Heart right ventricle (tissue), 16 donors: ENCODE measurements around the gene CEMP1. TPM values are rescaled to one million over a fixed set of nuclear protein-coding genes. Genes with fewer than 3 reads are reported as not detected.

Source experiments
- ATAC-seq, 8 donors: fragments of 200-7000 bp; cut with Tn5 transposase; one replicate each; pipeline ENCODE4 v1.9.1; 2020; ENCODE audit warnings: mild to moderate bottlenecking in 8 of 8, moderate library complexity in 8 of 8, moderate number of reproducible peaks in 1 of 8
- DNase-seq, 2 donors: peaks; one replicate each; pipeline ENCODE4 v3.0.0-alpha.2; 2020
- H3K27ac ChIP-seq, 10 donors: fragments of 200-600 bp; sonication (generic) in 2 of 10; one replicate each; pipeline versions ENCODE4 v1.5.0 to v1.8.0; 2020 to 2022; ENCODE audit warnings: mild to moderate bottlenecking in 3 of 10
- H3K27me3 ChIP-seq, 7 donors: fragments of 200-600 bp; one replicate each; pipeline ENCODE4 v1.8.0; 2021 to 2022; ENCODE audit warnings: mild to moderate bottlenecking in 2 of 7
- H3K36me3 ChIP-seq, 9 donors: fragments of 200-600 bp; sonication (generic) in 1 of 9; one replicate each; pipeline versions ENCODE4 v1.5.0 to v1.8.0; 2020 to 2022; ENCODE audit warnings: mild to moderate bottlenecking in 2 of 9
- H3K4me1 ChIP-seq, 9 donors: fragments of 200-600 bp; sonication (generic) in 1 of 9; one replicate each; pipeline versions ENCODE4 v1.5.0 to v1.8.0; 2020 to 2022; ENCODE audit warnings: mild to moderate bottlenecking in 4 of 9
- H3K4me3 ChIP-seq, 10 donors: fragments of 200-600 bp; sonication (generic) in 2 of 10; one replicate each; pipeline versions ENCODE4 v1.5.0 to v1.8.0; 2020 to 2022; ENCODE audit warnings: mild to moderate bottlenecking in 7 of 10, moderate library complexity in 2 of 10
- H3K9me3 ChIP-seq, 11 donors: fragments of 200-600 bp in 10 of 11; sonication (generic) in 2 of 11; one replicate each; pipeline versions ENCODE4 v1.5.0 to v1.8.0; 2013 to 2022; ENCODE audit warnings: mild to moderate bottlenecking in 2 of 11, control low read depth in 1 of 11, moderate library complexity in 1 of 11
- CTCF ChIP-seq, 9 donors: fragments of 200-600 bp; sonication (generic) in 2 of 9; IDR thresholded peaks; one replicate each; pipeline versions ENCODE4 v1.5.0 to v1.8.0; 2021 to 2022; ENCODE audit warnings: antibody characterized with exemption in 9 of 9, mild to moderate bottlenecking in 5 of 9, moderate library complexity in 1 of 9
- WGBS, 2 donors: extraction: QIAGEN DNeasy Blood & Tissue Kit; methylation state at CpG; one replicate each; pipeline ENCODE4 v1.1.7; 2013; ENCODE audit warnings: inconsistent platforms in 1 of 2; 5-methylcytosine and 5-hydroxymethylcytosine counted together
- intact Hi-C, 10 donors: fragments of 100-400 bp; cut with DNase I; formaldehyde crosslinking; loops; one replicate each; pipeline versions ENCODE4 v1.11.1 to v1.14.2; 2022
- microRNA-seq, 2 donors: library from miRNA; unstranded; fragments of <30 nt; microRNA quantifications; one replicate each; pipeline ENCODE4 v1.2.0, GENCODE V29; 2021
- polyA plus RNA-seq, 2 donors: library from polyadenylated mRNA; stranded (reverse); fragments of 200-250 nt; gene quantifications; one replicate each; pipeline ENCODE4 v1.2.3, GENCODE V29; 2013
- total RNA-seq, 10 donors: library from RNA; stranded (reverse); fragmentation: NEBNext Ultra II Directional in 3 of 10; extraction: Animal tissue kit (Norgen Biotek cat#: 25700) in 3 of 10; gene quantifications; one replicate each; pipeline versions ENCODE4 v1.2.1 to v1.2.4, GENCODE V29; 2021 to 2023
- donor health status: Arrhythmogenic right ventricular cardiomyopathy.
- donor health status: ischemic (EF 13 %, LVEDD 7.1; RV severe dilation, severe dysfunction).
- donor health status: healthy with polysubstance abuse.
- donor health status: DM: no; HTN: yes; CAD: no.
- donor health status: DM: no; HTN: no; CAD: no.
- donor health status: ischemic (EF 25% LVEDD 6.9; RV normal size, moderate dysfunction).
- donor health status: ischemic (EF 25% LVEDD 5.7; RV mildly dilated, moderate dysfunction).
- donor health status: healthy.
- donor health status: DM: yes; HTN: yes; CAD: no.
- donor health status: Ischemic cardiomyopathy.
- donor health status: ischemic (EF 35%, LVEDD 5.7; RV mildly dilated, moderate dysfunction).
- donor health status: nonischemic (EF 11% LVEDD 7.7; RV severe dilation, severe dysfunction).
- donor health status: DM: yes; HTN: yes; CAD: no.
- donor health status: PGD.
- donor health status: ischemic (EF 29% LVEDD 5.4; RV normal size, mild dysfunction).
- donor health status: nonischemic (EF 23%, LVEDD 6.1; RV moderate dilation, normal function).

Gene CEMP1
- total and polyA plus RNA-seq, 12 donors = 0.20 to 0.44 TPM; not detected in 10

GRCh38 chr16:2480948-2481347, 50.3 kb downstream of the CEMP1 start:
- Histone ChIP-seq H3K27me3 (no peaks in the 10 kb centered on the region), H3K36me3 (peaks cover 0 to 4% (median 0%) of the 10 kb centered on the region in 9 donors), H3K27ac (no peak overlapping the region), H3K4me3 (no peak overlapping the region), H3K4me1 (peaks cover 2 to 31% (median 18%) of the 10 kb centered on the region in 9 donors), H3K9me3 (no peaks in the 10 kb centered on the region)
- intact Hi-C loops = loop anchor here in 1 of 10 donors (10.0 kb wide), 1 partner anchor 46 kb away; no protein-coding TSS in a partner anchor
- ATAC-seq (no peak), DNase-seq (no peak)
- 89 to 92% methylated on average over 12 of the region's 12 CpGs for WGBS, 2 donors
- no peak for TF ChIP-seq CTCF (IDR thresholded peaks at IDR 0.05)

Small RNAs within 50 kb of the gene (microRNA-seq; reads per million reads assigned to microRNA genes)
- 0 reads per million in 2 donors for gene MIR3178

Other genes starting within 250 kb of the CEMP1 start
- gene ABCA3, start 190.7 kb downstream of the CEMP1 start, total RNA-seq = 10 to 100 TPM in 3 of 10 donors, 1 to 10 TPM in 7; 7.7 to 12.5 (median 9.4) TPM
- gene ABCA3, start 190.7 kb downstream of the CEMP1 start, polyA plus RNA-seq = 1 to 10 TPM; 4.9 to 5.3 TPM
- gene CCNF, start 102.0 kb downstream of the CEMP1 start, total RNA-seq = 1 to 10 TPM in 6 of 10 donors, under 1 TPM in 4; 0.62 to 3.4 (median 1.1) TPM
- under 1 TPM; 0.51 to 0.93 TPM for gene CCNF, start 102.0 kb downstream of the CEMP1 start, polyA plus RNA-seq
- gene TEDC2, start 71.3 kb downstream of the CEMP1 start, total RNA-seq = 1 to 10 TPM in 4 of 10 donors, under 1 TPM in 6; 0.47 to 1.9 (median 0.95) TPM
- gene TEDC2, start 71.3 kb downstream of the CEMP1 start, polyA plus RNA-seq = 1 to 10 TPM in 1 of 2 donors, under 1 TPM in 1; 0.29 to 2.3 TPM
- under 1 TPM in 3 of 10 donors, not detected in 7; 0.12 to 0.18 (median 0.17) TPM for gene NTN3, start 60.1 kb downstream of the CEMP1 start, total RNA-seq
- gene NTN3, start 60.1 kb downstream of the CEMP1 start, polyA plus RNA-seq = not detected
- gene TBC1D24, start 56.3 kb downstream of the CEMP1 start, total RNA-seq = 10 to 100 TPM in 4 of 10 donors, 1 to 10 TPM in 6; 6.2 to 14.9 (median 9.2) TPM
- gene TBC1D24, start 56.3 kb downstream of the CEMP1 start, polyA plus RNA-seq = 1 to 10 TPM; 3.4 to 5.4 TPM
- 100 to 1,000 TPM; 104 to 209 (median 130) TPM for gene ATP6V0C, start 17.5 kb downstream of the CEMP1 start, total RNA-seq
- gene ATP6V0C, start 17.5 kb downstream of the CEMP1 start, polyA plus RNA-seq = 100 to 1,000 TPM in 1 of 2 donors, 10 to 100 TPM in 1; 58.5 to 243 TPM
- 10 to 100 TPM in 5 of 10 donors, 1 to 10 TPM in 5; 7.1 to 20.1 (median 9.4) TPM for gene AMDHD2, start 11.0 kb downstream of the CEMP1 start, total RNA-seq
- 10 to 100 TPM; 12.2 to 20.8 TPM for gene AMDHD2, start 11.0 kb downstream of the CEMP1 start, polyA plus RNA-seq
- gene PDPK1, start 6.6 kb upstream of the CEMP1 start, total RNA-seq = 10 to 100 TPM; 31.3 to 47.7 (median 38.3) TPM
- 10 to 100 TPM; 11.0 to 17.4 TPM for gene PDPK1, start 6.6 kb upstream of the CEMP1 start, polyA plus RNA-seq
- gene KCTD5, start 151.1 kb upstream of the CEMP1 start, total RNA-seq = 10 to 100 TPM in 6 of 10 donors, 1 to 10 TPM in 4; 8.5 to 22.4 (median 11.7) TPM
- 10 to 100 TPM in 1 of 2 donors, 1 to 10 TPM in 1; 8.7 to 11.7 TPM for gene KCTD5, start 151.1 kb upstream of the CEMP1 start, polyA plus RNA-seq
- gene PRSS27, start 188.8 kb upstream of the CEMP1 start, total RNA-seq = under 1 TPM in 9 of 10 donors, not detected in 1; 0.11 to 0.75 (median 0.40) TPM
- gene PRSS27, start 188.8 kb upstream of the CEMP1 start, polyA plus RNA-seq = under 1 TPM; 0.46 to 0.66 TPM
- gene SRRM2, start 221.2 kb upstream of the CEMP1 start, total RNA-seq = 100 to 1,000 TPM; 228 to 392 (median 261) TPM
- gene SRRM2, start 221.2 kb upstream of the CEMP1 start, polyA plus RNA-seq = 1,000 to 10,000 TPM in 1 of 2 donors, 100 to 1,000 TPM in 1; 182 to 1,328 TPM
- 100 to 1,000 TPM; 248 to 373 (median 323) TPM for gene ELOB, start 245.9 kb upstream of the CEMP1 start, total RNA-seq
- gene ELOB, start 245.9 kb upstream of the CEMP1 start, polyA plus RNA-seq = 1,000 to 10,000 TPM in 1 of 2 donors, 100 to 1,000 TPM in 1; 511 to 1,196 TPM